Adipose tissue (tissue), 3 donors: Measurements from ENCODE around the gene ANXA11. TPM values are rescaled to one million over a fixed set of nuclear protein-coding genes. Genes with fewer than 3 reads are reported as not detected.
"Not testable (repeated sequence)": the region's sequence is repeated elsewhere in the genome, so short reads cannot be mapped to it uniquely, and the experiment has no call there.

Experiments used
- H3K27ac ChIP-seq: one replicate; pipeline ENCODE4 v1.5.1; 2013; ENCODE audit warnings: low read depth, low read length
- WGBS, 3 donors: extraction: QIAGEN DNeasy Blood & Tissue Kit; methylation state at CpG; one replicate each; pipeline ENCODE4 v1.1.7; 2013; 5-methylcytosine and 5-hydroxymethylcytosine counted together
- polyA plus RNA-seq, 3 donors: library from polyadenylated mRNA; stranded (reverse); fragments of 200-250 nt; gene quantifications; one replicate each; pipeline ENCODE4 v1.2.3, GENCODE V29; 2013
- donor health status: healthy with polysubstance abuse.
- donor health status: Bipolar disorder and iron deficiency.
- donor health status: healthy.

ANXA11 gene
- polyA plus RNA-seq, 3 donors, result 64.4 to 125 (median 117) TPM

- WGBS, 3 donors, result 42 to 81% (median 80%) methylated on average over 4 of the region's 4 CpGs
- H3K27ac ChIP-seq, result not testable (repeated sequence)
Observed at GRCh38 chr10:80212535-80213115, 7.3 kb upstream of the ANXA11 start.

- no peak overlapping the region for H3K27ac ChIP-seq
- WGBS, 3 donors, result 76 to 89% (median 81%) methylated on average over 6 of the region's 6 CpGs
Observed at GRCh38 chr10:80211786-80212185, 6.4 kb upstream of the ANXA11 start.

- H3K27ac ChIP-seq, result no peak overlapping the region
- WGBS, 3 donors, result 85 to 96% (median 91%) methylated on average over 4 of the region's 4 CpGs
Observed at GRCh38 chr10:80210259-80210658, 4.9 kb upstream of the ANXA11 start.

- 59 to 79% (median 68%) methylated on average over 15 of the region's 15 CpGs for WGBS, 3 donors
- H3K27ac ChIP-seq, result peak overlapping the region; percentile 54
Observed at GRCh38 chr10:80207768-80208370, 2.5 kb upstream of the ANXA11 start.

GRCh38 chr10:80206277-80206655 lies 929 bp upstream of the ANXA11 start:
- WGBS, 3 donors, result 66 to 88% (median 88%) methylated on average over 3 of the region's 3 CpGs
- H3K27ac ChIP-seq, result no peak overlapping the region

GRCh38 chr10:80204677-80205476 lies 460 bp downstream of the ANXA11 start:
- peak overlapping the region; percentile 82 for H3K27ac ChIP-seq
- 1% methylated on average over 41 to 66 of the region's 66 CpGs for WGBS, 3 donors

GRCh38 chr10:80203835-80204676 lies 1.3 kb downstream of the ANXA11 start:
- H3K27ac ChIP-seq, result peak overlapping the region; percentile 82
- WGBS, 3 donors, result 6 to 13% (median 9%) methylated on average over 11 of the region's 11 CpGs

- 20 to 28% (median 22%) methylated on average over 14 of the region's 14 CpGs for WGBS, 3 donors
- H3K27ac ChIP-seq, result peak overlapping the region; percentile 83
Observed at GRCh38 chr10:80202934-80203834, 2.2 kb downstream of the ANXA11 start.

- WGBS, 3 donors, result 55 to 73% (median 57%) methylated on average over 6 of the region's 6 CpGs
- H3K27ac ChIP-seq, result not testable (repeated sequence)
Observed at GRCh38 chr10:80202530-80202929, 2.8 kb downstream of the ANXA11 start.

GRCh38 chr10:80201608-80202141 lies 3.7 kb downstream of the ANXA11 start:
- 57 to 63% (median 58%) methylated on average over 8 of the region's 8 CpGs for WGBS, 3 donors

GRCh38 chr10:80200687-80201086 lies 4.7 kb downstream of the ANXA11 start:
- 85 to 95% (median 91%) methylated on average over 10 of the region's 10 CpGs for whole genome bisulfite sequencing, 3 donors
- no peak overlapping the region for H3K27ac ChIP-seq

More at GRCh38 chr10:80201608-80202141, 3.7 kb downstream of the ANXA11 start:
- H3K27ac ChIP-seq, result peak overlapping the region; percentile 62

GRCh38 chr10:80200259-80200658 lies 5.1 kb downstream of the ANXA11 start:
- 31 to 49% (median 42%) methylated on average over 1 of the region's 1 CpG for WGBS, 3 donors
- H3K27ac ChIP-seq, result no peak overlapping the region

- no peak overlapping the region for H3K27ac ChIP-seq
- 21 to 23% (median 22%) methylated on average over 8 of the region's 8 CpGs for WGBS, 3 donors
Observed at GRCh38 chr10:80199828-80200227, 5.5 kb downstream of the ANXA11 start.

- no peak overlapping the region for H3K27ac ChIP-seq
- 60 to 77% (median 76%) methylated on average over 14 of the region's 14 CpGs for WGBS, 3 donors
Observed at GRCh38 chr10:80197972-80198916, 7.1 kb downstream of the ANXA11 start.

- 35 to 80% (median 79%) methylated on average over 2 of the region's 2 CpGs for WGBS, 3 donors
- H3K27ac ChIP-seq, result no peak overlapping the region
Observed at GRCh38 chr10:80196950-80197315, 8.4 kb downstream of the ANXA11 start.

GRCh38 chr10:80196270-80196949 lies 8.9 kb downstream of the ANXA11 start:
- 18 to 63% (median 57%) methylated on average over 8 of the region's 8 CpGs for WGBS, 3 donors
- no peak overlapping the region for H3K27ac ChIP-seq
